ENCODE data around the gene DDX25. TPM values are rescaled to one million over a fixed set of nuclear protein-coding genes. Genes with fewer than 3 reads are reported as not detected.

Gene DDX25
- total and polyA plus RNA-seq, 10 of the 15 experiments (the other 5 are each of a cell fraction or from before 2014, with no cell fraction given): 0.05 TPM; not detected in 9

DNA sequence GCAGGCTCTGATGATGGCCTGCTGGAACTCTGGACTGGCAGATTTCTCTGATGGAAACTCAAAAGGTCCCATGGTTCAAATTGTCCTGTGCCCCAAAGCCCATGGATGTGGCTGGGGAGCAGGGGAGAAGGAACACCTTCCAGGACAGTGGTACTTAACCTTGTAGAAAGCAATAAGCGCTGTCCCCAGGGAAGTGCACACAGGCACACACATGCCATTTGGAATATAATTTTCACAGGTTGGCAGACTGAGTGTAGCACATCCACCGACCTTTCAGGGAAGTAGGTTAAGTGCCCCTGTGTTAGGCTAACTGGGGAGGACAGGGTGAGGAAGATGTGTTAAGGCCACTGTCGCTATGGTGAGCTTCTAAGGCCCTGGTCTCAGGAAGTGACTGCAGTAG lies 17.8 kb downstream of the DDX25 start (continued):
- TF ChIP-seq, protein P1, sequence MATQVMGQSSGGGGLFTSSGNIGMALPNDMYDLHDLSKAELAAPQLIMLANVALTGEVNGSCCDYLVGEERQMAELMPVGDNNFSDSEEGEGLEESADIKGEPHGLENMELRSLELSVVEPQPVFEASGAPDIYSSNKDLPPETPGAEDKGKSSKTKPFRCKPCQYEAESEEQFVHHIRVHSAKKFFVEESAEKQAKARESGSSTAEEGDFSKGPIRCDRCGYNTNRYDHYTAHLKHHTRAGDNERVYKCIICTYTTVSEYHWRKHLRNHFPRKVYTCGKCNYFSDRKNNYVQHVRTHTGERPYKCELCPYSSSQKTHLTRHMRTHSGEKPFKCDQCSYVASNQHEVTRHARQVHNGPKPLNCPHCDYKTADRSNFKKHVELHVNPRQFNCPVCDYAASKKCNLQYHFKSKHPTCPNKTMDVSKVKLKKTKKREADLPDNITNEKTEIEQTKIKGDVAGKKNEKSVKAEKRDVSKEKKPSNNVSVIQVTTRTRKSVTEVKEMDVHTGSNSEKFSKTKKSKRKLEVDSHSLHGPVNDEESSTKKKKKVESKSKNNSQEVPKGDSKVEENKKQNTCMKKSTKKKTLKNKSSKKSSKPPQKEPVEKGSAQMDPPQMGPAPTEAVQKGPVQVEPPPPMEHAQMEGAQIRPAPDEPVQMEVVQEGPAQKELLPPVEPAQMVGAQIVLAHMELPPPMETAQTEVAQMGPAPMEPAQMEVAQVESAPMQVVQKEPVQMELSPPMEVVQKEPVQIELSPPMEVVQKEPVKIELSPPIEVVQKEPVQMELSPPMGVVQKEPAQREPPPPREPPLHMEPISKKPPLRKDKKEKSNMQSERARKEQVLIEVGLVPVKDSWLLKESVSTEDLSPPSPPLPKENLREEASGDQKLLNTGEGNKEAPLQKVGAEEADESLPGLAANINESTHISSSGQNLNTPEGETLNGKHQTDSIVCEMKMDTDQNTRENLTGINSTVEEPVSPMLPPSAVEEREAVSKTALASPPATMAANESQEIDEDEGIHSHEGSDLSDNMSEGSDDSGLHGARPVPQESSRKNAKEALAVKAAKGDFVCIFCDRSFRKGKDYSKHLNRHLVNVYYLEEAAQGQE (IDR thresholded peaks at IDR 0.05; ENCODE audit: low read depth, low read length): no peak
- TF ChIP-seq MYB (IDR thresholded peaks at IDR 0.05; ENCODE audit: borderline replicate concordance, low read depth, low read length) (no peak), NR2C2 (IDR thresholded peaks at IDR 0.05; ENCODE audit: borderline replicate concordance, control insufficient read depth, insufficient read length, low read depth) (no peak), HDAC6 (IDR thresholded peaks at IDR 0.05; ENCODE audit: unreplicated experiment) (no peak), ZNF24 (IDR thresholded peaks at IDR 0.05) (no peak), DPF2 (IDR thresholded peaks at IDR 0.05) (no peak), MTA3 (IDR thresholded peaks at IDR 0.05; ENCODE audit: borderline replicate concordance, low read length) (no peak)
- TF ChIP-seq, protein P2, sequence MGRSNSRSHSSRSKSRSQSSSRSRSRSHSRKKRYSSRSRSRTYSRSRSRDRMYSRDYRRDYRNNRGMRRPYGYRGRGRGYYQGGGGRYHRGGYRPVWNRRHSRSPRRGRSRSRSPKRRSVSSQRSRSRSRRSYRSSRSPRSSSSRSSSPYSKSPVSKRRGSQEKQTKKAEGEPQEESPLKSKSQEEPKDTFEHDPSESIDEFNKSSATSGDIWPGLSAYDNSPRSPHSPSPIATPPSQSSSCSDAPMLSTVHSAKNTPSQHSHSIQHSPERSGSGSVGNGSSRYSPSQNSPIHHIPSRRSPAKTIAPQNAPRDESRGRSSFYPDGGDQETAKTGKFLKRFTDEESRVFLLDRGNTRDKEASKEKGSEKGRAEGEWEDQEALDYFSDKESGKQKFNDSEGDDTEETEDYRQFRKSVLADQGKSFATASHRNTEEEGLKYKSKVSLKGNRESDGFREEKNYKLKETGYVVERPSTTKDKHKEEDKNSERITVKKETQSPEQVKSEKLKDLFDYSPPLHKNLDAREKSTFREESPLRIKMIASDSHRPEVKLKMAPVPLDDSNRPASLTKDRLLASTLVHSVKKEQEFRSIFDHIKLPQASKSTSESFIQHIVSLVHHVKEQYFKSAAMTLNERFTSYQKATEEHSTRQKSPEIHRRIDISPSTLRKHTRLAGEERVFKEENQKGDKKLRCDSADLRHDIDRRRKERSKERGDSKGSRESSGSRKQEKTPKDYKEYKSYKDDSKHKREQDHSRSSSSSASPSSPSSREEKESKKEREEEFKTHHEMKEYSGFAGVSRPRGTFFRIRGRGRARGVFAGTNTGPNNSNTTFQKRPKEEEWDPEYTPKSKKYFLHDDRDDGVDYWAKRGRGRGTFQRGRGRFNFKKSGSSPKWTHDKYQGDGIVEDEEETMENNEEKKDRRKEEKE (IDR thresholded peaks at IDR 0.05): no peak
- TF ChIP-seq, protein P3, sequence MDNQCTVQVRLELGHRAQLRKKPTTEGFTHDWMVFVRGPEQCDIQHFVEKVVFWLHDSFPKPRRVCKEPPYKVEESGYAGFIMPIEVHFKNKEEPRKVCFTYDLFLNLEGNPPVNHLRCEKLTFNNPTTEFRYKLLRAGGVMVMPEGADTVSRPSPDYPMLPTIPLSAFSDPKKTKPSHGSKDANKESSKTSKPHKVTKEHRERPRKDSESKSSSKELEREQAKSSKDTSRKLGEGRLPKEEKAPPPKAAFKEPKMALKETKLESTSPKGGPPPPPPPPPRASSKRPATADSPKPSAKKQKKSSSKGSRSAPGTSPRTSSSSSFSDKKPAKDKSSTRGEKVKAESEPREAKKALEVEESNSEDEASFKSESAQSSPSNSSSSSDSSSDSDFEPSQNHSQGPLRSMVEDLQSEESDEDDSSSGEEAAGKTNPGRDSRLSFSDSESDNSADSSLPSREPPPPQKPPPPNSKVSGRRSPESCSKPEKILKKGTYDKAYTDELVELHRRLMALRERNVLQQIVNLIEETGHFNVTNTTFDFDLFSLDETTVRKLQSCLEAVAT (IDR thresholded peaks at IDR 0.05): no peak

Measured in GM12878 (cell line).